ENCODE results near the gene HAT1. TPM values are rescaled to one million over a fixed set of nuclear protein-coding genes. Genes with fewer than 3 reads are reported as not detected.

HAT1 gene
- total and polyA plus RNA-seq, 10 of the 15 experiments (the other 5 are each of a cell fraction or from before 2014, with no cell fraction given), result 60.0 to 225 (median 130) TPM

DNA sequence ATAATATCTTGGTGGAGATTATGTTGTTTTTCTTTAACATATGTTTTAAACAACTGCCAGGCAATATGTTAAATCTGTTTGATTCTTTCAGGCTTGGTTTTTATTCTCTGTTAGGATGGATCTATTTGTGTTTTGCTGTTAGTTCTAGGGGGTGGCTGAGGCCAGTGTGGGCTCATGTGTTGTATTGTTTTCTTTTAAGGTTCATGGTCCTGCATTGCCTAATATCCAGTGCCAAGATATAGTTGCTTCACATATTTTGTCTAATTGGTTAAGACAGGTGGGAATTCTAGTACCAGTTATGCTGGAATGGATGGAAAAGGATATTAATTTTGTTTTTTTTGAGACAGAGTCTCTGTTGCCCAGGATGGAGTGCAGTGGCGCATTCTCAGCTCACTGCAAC, 85.1 kb downstream of the HAT1 start (continued):
- TF ChIP-seq, protein P1, sequence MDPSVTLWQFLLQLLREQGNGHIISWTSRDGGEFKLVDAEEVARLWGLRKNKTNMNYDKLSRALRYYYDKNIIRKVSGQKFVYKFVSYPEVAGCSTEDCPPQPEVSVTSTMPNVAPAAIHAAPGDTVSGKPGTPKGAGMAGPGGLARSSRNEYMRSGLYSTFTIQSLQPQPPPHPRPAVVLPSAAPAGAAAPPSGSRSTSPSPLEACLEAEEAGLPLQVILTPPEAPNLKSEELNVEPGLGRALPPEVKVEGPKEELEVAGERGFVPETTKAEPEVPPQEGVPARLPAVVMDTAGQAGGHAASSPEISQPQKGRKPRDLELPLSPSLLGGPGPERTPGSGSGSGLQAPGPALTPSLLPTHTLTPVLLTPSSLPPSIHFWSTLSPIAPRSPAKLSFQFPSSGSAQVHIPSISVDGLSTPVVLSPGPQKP (IDR thresholded peaks at IDR 0.05; ENCODE audit: low read depth, low read length), result no peak
- no peak for TF ChIP-seq HDAC6 (IDR thresholded peaks at IDR 0.05; ENCODE audit: unreplicated experiment)
- TF ChIP-seq NBN (IDR thresholded peaks at IDR 0.05), result no peak
- TF ChIP-seq TCF7 (IDR thresholded peaks at IDR 0.05; ENCODE audit: borderline replicate concordance), result no peak
- no peak for TF ChIP-seq ZBED1 (IDR thresholded peaks at IDR 0.05; ENCODE audit: borderline replicate concordance)
- TF ChIP-seq, protein P2, sequence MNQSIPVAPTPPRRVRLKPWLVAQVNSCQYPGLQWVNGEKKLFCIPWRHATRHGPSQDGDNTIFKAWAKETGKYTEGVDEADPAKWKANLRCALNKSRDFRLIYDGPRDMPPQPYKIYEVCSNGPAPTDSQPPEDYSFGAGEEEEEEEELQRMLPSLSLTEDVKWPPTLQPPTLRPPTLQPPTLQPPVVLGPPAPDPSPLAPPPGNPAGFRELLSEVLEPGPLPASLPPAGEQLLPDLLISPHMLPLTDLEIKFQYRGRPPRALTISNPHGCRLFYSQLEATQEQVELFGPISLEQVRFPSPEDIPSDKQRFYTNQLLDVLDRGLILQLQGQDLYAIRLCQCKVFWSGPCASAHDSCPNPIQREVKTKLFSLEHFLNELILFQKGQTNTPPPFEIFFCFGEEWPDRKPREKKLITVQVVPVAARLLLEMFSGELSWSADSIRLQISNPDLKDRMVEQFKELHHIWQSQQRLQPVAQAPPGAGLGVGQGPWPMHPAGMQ (IDR thresholded peaks at IDR 0.05; ENCODE audit: borderline replicate concordance), result no peak
- no peak for TF ChIP-seq CTCF (IDR thresholded peaks at IDR 0.05 in 2 of 3, conservative IDR thresholded peaks at IDR 0.05 in 1 of 3; ENCODE audit: control insufficient read depth in 2 of 3, extremely low read depth in 1 of 3, insufficient read depth in 1 of 3, low read depth in 3 of 3, low read length in 3 of 3)
- TF ChIP-seq POLR2AphosphoS5 (IDR thresholded peaks at IDR 0.05; ENCODE audit: low read length), result no peak
- no peak for TF ChIP-seq ASH2L (IDR thresholded peaks at IDR 0.05; ENCODE audit: borderline replicate concordance, low read depth)
- no peak for TF ChIP-seq SP1 (IDR thresholded peaks at IDR 0.05; ENCODE audit: low read depth, low read length)
